Activated B cell treated with CpG ODN at 0.5 μM for 24 hours (primary cell): ENCODE data around the gene PRXL2B. TPM values are rescaled to one million over a fixed set of nuclear protein-coding genes. Genes with fewer than 3 reads are reported as not detected.
"Not testable (repeated sequence)": the region's sequence is repeated elsewhere in the genome, so short reads cannot be mapped to it uniquely, and the experiment has no call there.

Source experiments
- ATAC-seq: fragments of 200-7000 bp; cut with Tn5 transposase; one replicate; pipeline ENCODE4 v1.10.0; 2021; ENCODE audit warnings: low read depth, mild to moderate bottlenecking, moderate library complexity
- CTCF ChIA-PET: fragments of 350-600 bp; sonication (Branson Sonifier 250); formaldehyde crosslinking; loops from one replicate; lab custom pipeline; 2021; ENCODE audit warnings: antibody characterized with exemption; lab: Charles Lee
- POLR2A ChIA-PET: fragments of 350-600 bp; sonication (Branson Sonifier 250); formaldehyde crosslinking; loops from one replicate; lab custom pipeline; 2021; ENCODE audit warnings: antibody characterized with exemption; lab: Charles Lee
- DNase-seq: peaks from one replicate; pipeline ENCODE4 v3.0.0; 2022
- H3K27ac Mint-ChIP-seq: one replicate; pipeline ENCODE4 v1.8.0; 2020; ENCODE audit warnings: mixed read lengths
- H3K27me3 Mint-ChIP-seq: one replicate; pipeline ENCODE4 v1.8.0; 2021; ENCODE audit warnings: mixed read lengths
- H3K36me3 Mint-ChIP-seq: one replicate; pipeline ENCODE4 v1.8.0; 2021; ENCODE audit warnings: low read depth, mixed read lengths
- H3K4me1 Mint-ChIP-seq: one replicate; pipeline ENCODE4 v1.8.0; 2021; ENCODE audit warnings: mixed read lengths
- H3K4me3 Mint-ChIP-seq: one replicate; pipeline ENCODE4 v1.8.0; 2020; ENCODE audit warnings: mild to moderate bottlenecking, mixed read lengths
- H3K9me3 Mint-ChIP-seq: one replicate; pipeline ENCODE4 v1.8.0; 2020; ENCODE audit warnings: mixed read lengths
- CTCF ChIP-seq: fragments of 200-600 bp; IDR thresholded peaks from one replicate; pipeline ENCODE4 v1.8.0; 2022; ENCODE audit warnings: antibody characterized with exemption, mild to moderate bottlenecking
- intact Hi-C: fragments of 100-400 bp; cut with micrococcal nuclease; formaldehyde crosslinking; loops from one replicate; pipeline ENCODE4 v1.15.1; 2024
- total RNA-seq: library from RNA; stranded (reverse); gene quantifications from 2 replicates; pipeline ENCODE4 v1.2.3, GENCODE V29; 2022

Gene PRXL2B
- total RNA-seq, 1 donor from 2014 or later = 12.6 TPM

GRCh38 chr1:2564815-2565374 is 21.7 kb upstream of the PRXL2B start:
- Mint-ChIP-seq H3K27ac (no peak overlapping the region), H3K36me3 (peaks cover 27% of the 10 kb centered on the region), H3K27me3 (no peaks in the 10 kb centered on the region), H3K9me3 (no peaks in the 10 kb centered on the region), H3K4me1 (peaks cover 4% of the 10 kb centered on the region), H3K4me3 (no peak overlapping the region)
- ATAC-seq = no peak
- ChIA-PET POLR2A (interaction anchor here (0.8 to 1.7 kb wide), 3 partner anchors 9 to 38 kb away, joined by 3 to 8 read pairs (median 6); partner anchors contain the start of genes PANK4 and TNFRSF14), CTCF (no interaction called here)
- intact Hi-C loops = no loop called here
- no peak for DNase-seq
- TF ChIP-seq CTCF = no peak

DNA sequence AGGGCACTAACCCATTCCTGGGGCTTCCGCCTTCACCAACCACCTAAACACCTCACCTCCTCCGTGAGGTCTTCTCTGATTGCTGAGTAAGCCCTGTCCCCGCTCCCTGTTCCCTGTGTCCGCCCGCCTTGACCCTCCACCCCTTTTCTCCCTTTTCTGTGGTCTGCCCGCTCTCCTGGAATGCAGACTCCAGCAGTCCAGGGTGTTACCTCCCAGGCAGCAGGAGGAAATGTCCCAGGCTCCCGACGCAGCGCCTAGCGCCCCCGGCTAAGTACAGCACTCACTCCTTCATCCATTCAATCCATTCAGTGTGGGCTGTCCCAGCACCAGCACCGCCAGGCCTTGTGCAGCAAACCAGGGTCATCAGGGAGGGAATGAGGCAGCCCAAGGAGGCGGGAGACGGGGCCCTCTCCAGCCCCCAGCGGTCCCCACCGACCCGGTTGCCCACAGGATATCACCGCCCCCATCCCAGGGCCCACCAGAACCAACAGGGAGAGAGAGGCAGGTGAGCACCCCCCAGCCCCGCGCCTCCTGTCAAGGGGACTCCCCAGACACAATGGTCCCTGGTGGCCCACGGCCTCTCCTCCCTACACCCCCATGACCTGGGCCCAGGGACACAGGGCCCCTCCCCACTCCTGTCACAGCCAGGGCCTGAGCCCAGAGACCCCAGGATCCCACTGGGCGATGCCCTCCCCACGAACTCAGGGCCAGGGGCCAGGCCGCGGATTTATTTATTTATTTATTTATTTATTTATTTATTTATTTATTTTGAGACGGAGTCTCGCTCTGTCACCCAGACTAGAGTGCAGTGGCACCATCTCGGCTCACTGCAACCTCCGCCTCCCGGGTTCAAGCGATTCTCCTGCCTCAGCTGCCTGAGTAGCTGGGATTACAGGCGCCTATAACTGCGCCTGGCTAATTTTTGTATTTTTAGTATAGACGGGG is 20.2 kb upstream of the PRXL2B start:
- ChIA-PET CTCF (no interaction called here), POLR2A (interaction anchor here (1.7 kb wide), 1 partner anchor 19 kb away, joined by 8 read pairs; no protein-coding TSS in a partner anchor)
- no peaks in the 10 kb centered on the region for H3K27me3 Mint-ChIP-seq
- peaks cover 2% of the 10 kb centered on the region for H3K4me1 Mint-ChIP-seq
- no peaks in the 10 kb centered on the region for H3K9me3 Mint-ChIP-seq
- ATAC-seq (no peak), DNase-seq (no peak)
- intact Hi-C loops = no loop called here
- TF ChIP-seq CTCF = no peak
- no peak overlapping the region for H3K27ac Mint-ChIP-seq
- H3K36me3 Mint-ChIP-seq = peaks cover 14% of the 10 kb centered on the region
- H3K4me3 Mint-ChIP-seq = no peak overlapping the region

DNA sequence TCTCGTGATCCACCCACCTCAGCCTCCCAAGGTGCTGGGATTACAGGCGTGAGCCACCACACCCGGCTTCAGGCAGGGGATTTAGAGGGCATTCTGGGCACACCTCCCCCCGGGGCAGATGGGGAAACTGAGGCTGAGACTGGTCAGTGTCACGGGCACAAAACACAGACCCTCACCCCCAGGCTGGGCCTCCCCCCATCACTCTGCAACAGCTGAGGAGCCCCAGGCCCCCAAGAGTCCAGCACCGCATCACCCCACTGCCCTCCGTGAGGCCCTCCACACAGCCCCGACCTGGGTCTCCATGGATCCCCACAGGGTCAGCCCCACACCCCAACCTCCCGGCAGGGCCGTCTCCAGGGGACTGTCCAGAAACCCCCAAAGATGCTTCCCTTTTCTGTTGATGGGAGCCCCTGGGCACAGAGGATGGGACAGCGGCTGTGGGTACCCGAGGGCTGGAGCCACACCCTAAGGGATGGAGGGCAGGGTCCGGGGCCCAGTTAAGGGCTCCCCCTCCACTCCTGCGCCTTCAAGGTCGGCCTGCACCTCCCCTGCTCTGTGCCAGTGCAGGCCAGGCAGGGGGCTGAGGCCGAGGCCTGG is 19.4 kb upstream of the PRXL2B start:
- intact Hi-C loops = no loop called here
- ChIA-PET CTCF (no interaction called here), POLR2A (no interaction called here)
- ATAC-seq (no peak), DNase-seq (no peak)
- no peaks in the 10 kb centered on the region for H3K27me3 Mint-ChIP-seq
- H3K9me3 Mint-ChIP-seq = no peaks in the 10 kb centered on the region
- no peak overlapping the region for H3K4me3 Mint-ChIP-seq
- peaks cover 11% of the 10 kb centered on the region for H3K36me3 Mint-ChIP-seq
- H3K4me1 Mint-ChIP-seq = no peaks in the 10 kb centered on the region
- H3K27ac Mint-ChIP-seq = no peak overlapping the region
- TF ChIP-seq CTCF = no peak

DNA sequence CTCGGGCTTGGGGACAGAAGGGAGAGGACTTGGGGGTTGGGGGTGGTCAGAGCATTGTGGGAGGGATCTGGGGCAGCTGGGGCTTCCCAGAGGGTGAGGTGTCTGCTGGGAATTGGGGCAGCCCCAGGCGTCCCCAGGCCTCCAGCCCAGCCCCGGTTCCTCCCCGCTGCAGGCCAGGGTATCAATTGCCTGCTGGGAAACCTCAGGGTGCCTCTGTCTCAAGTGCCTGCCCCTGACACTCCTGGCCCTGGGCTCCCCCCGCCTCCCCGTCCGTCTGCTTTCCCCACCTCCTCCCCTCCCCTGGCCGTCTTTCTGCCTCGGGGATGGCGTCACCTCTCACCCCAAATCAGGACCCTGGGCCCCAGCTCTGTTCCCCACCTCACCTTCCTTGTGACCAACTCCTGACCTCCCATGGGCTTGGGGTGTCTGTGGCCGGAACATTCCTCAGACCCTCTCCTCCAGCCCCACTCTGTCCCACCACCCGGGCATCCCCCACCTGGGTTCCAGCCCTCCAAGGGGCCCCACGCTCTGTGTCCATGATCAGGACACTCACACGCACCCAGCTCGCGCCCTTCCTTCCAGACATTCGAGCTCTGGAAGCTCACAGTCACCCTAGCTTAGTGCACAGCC is 18.3 kb upstream of the PRXL2B start:
- POLR2A ChIA-PET, CTCF ChIA-PET: not testable (repeated sequence)

GRCh38 chr1:2569060-2569459 is 17.5 kb upstream of the PRXL2B start:
- TF ChIP-seq CTCF = no peak
- ChIA-PET CTCF (no interaction called here), POLR2A (interaction anchor here (1.3 kb wide), 1 partner anchor 11 kb away, joined by 3 read pairs; no protein-coding TSS in a partner anchor)
- DNase-seq (no peak), ATAC-seq (no peak)
- Mint-ChIP-seq H3K36me3 (no peaks in the 10 kb centered on the region), H3K27ac (no peak overlapping the region), H3K4me1 (peaks cover 12% of the 10 kb centered on the region), H3K4me3 (no peak overlapping the region), H3K27me3 (no peaks in the 10 kb centered on the region), H3K9me3 (peaks cover 11% of the 10 kb centered on the region)
- intact Hi-C loops = no loop called here

More for the DNA sequence above, 18.3 kb upstream of the PRXL2B start:
- H3K9me3 Mint-ChIP-seq, H3K36me3 Mint-ChIP-seq, intact Hi-C loops, H3K27me3 Mint-ChIP-seq, H3K4me1 Mint-ChIP-seq, H3K27ac Mint-ChIP-seq, DNase-seq, H3K4me3 Mint-ChIP-seq: not testable (repeated sequence)
- ATAC-seq = peak; percentile 37

DNA sequence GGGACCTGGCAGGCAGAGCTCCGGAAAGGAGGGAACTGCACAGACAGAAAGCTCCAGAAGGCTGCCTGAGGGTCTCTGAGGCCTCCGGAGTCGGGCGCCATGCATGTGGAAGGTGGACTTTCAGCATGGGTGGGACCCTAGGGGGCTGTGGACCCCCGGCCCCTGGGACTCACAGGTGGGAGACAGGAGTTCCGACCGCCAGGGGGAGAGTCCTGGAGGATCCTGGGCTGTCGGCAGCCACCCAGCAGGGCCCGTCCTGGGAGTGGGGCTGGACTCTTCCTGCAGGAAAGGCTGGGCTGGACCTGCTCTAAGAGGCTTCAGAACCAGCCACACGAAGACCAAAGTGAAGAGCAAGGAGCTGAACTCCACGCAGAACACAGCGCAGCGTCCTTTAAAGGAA is 16.9 kb upstream of the PRXL2B start:
- CTCF ChIA-PET = not testable (repeated sequence)

More for the DNA sequence above, 16.9 kb upstream of the PRXL2B start:
- H3K27me3 Mint-ChIP-seq, intact Hi-C loops, DNase-seq, H3K36me3 Mint-ChIP-seq, ATAC-seq, H3K27ac Mint-ChIP-seq, H3K4me3 Mint-ChIP-seq: not testable (repeated sequence)
- H3K9me3 Mint-ChIP-seq = peaks cover 15% of the 10 kb centered on the region
- POLR2A ChIA-PET = interaction anchor here (1.3 kb wide), 1 partner anchor 10 kb away, joined by 3 read pairs; no protein-coding TSS in a partner anchor
- H3K4me1 Mint-ChIP-seq = peaks cover 16% of the 10 kb centered on the region
